ENCODE results near the gene R3HDM4. TPM values are rescaled to one million over a fixed set of nuclear protein-coding genes. Genes with fewer than 3 reads are reported as not detected.

Gene R3HDM4
- polyA plus RNA-seq, 4 donors, result 39.3 to 61.2 (median 47.8) TPM

- DNase-seq (ENCODE audit: low read depth in 4 of 4, low spot score in 3 of 4), result no peak
Measured at GRCh38 chr19:947707-948539, 34.9 kb upstream of the R3HDM4 start.

- no peak for DNase-seq (ENCODE audit: low read depth in 4 of 4, low spot score in 3 of 4)
Measured at GRCh38 chr19:947090-947706, 34.2 kb upstream of the R3HDM4 start.

- DNase-seq (ENCODE audit: low read depth in 4 of 4, low spot score in 3 of 4), result no peak
Measured at GRCh38 chr19:945401-946252, 32.6 kb upstream of the R3HDM4 start.

- DNase-seq (ENCODE audit: low read depth in 4 of 4, low spot score in 3 of 4), result no peak
Measured at GRCh38 chr19:944663-945241, 31.7 kb upstream of the R3HDM4 start.

GRCh38 chr19:944171-944567 lies 31.1 kb upstream of the R3HDM4 start:
- DNase-seq (ENCODE audit: low read depth in 4 of 4, low spot score in 3 of 4), result no peak

- no peak for DNase-seq (ENCODE audit: low read depth in 4 of 4, low spot score in 3 of 4)
Measured at GRCh38 chr19:943551-944170, 30.6 kb upstream of the R3HDM4 start.

- no peak for DNase-seq (ENCODE audit: low read depth in 4 of 4, low spot score in 3 of 4)
Measured at GRCh38 chr19:942133-942645, 29.2 kb upstream of the R3HDM4 start.

- DNase-seq (ENCODE audit: low read depth in 4 of 4, low spot score in 3 of 4), result no peak
Measured at GRCh38 chr19:941292-942132, 28.5 kb upstream of the R3HDM4 start.

GRCh38 chr19:940591-941291 lies 27.7 kb upstream of the R3HDM4 start:
- DNase-seq (ENCODE audit: low read depth in 4 of 4, low spot score in 3 of 4), result no peak

- DNase-seq (ENCODE audit: low read depth in 4 of 4, low spot score in 3 of 4), result no peak
Measured at GRCh38 chr19:939922-940321, 26.9 kb upstream of the R3HDM4 start.

GRCh38 chr19:939439-939838 lies 26.4 kb upstream of the R3HDM4 start:
- no peak for DNase-seq (ENCODE audit: low read depth in 4 of 4, low spot score in 3 of 4)

GRCh38 chr19:938233-938923 lies 25.4 kb upstream of the R3HDM4 start:
- DNase-seq (ENCODE audit: low read depth in 4 of 4, low spot score in 3 of 4), result no peak

- DNase-seq (ENCODE audit: low read depth in 4 of 4, low spot score in 3 of 4), result no peak
Measured at GRCh38 chr19:937259-937694, 24.3 kb upstream of the R3HDM4 start.

GRCh38 chr19:936175-936546 lies 23.1 kb upstream of the R3HDM4 start:
- DNase-seq (ENCODE audit: low read depth in 4 of 4, low spot score in 3 of 4), result no peak

GRCh38 chr19:934865-935479 lies 22.0 kb upstream of the R3HDM4 start:
- DNase-seq (ENCODE audit: low read depth in 4 of 4, low spot score in 3 of 4), result no peak

- DNase-seq (ENCODE audit: low read depth in 4 of 4, low spot score in 3 of 4), result no peak
Measured at GRCh38 chr19:934197-934840, 21.3 kb upstream of the R3HDM4 start.

- no peak for DNase-seq (ENCODE audit: low read depth in 4 of 4, low spot score in 3 of 4)
Measured at GRCh38 chr19:933553-933882, 20.5 kb upstream of the R3HDM4 start.

All from left renal pelvis (tissue), 4 donors.